Activated CD8-positive, alpha-beta memory T cell treated with anti-CD3 and anti-CD28 coated beads, Interleukin-2, amount 50 U/mL, for 24 hours (primary cell): ENCODE data around the gene SH3BGRL3.
"Not testable (repeated sequence)": the region's sequence is repeated elsewhere in the genome, so short reads cannot be mapped to it uniquely, and the experiment has no call there.

Source experiments
- DNase-seq: peaks from one replicate; pipeline ENCODE4 v3.0.0-alpha.2; 2020; ENCODE audit errors: extremely low read depth

SH3BGRL3 gene

DNA sequence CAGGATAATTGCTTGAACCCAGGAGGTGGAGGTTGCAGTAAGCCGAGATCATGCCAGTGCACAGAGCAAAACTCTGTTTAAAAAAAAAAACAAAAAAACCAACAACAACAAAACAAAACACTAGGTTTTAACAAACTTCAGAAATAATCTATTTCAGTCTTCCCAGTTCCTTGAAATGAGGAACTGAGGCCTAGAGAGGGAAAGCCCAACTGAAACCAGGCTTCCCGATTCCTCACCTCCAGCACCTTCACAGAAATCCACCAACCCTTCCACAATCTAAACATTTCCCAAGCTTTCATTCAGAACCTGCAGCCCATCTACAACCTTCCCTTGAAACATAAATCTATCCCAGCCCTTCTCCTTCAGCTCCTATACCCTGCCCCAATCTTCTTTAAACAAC, 37.3 kb downstream of the SH3BGRL3 start:
- DNase-seq: no peak

DNA sequence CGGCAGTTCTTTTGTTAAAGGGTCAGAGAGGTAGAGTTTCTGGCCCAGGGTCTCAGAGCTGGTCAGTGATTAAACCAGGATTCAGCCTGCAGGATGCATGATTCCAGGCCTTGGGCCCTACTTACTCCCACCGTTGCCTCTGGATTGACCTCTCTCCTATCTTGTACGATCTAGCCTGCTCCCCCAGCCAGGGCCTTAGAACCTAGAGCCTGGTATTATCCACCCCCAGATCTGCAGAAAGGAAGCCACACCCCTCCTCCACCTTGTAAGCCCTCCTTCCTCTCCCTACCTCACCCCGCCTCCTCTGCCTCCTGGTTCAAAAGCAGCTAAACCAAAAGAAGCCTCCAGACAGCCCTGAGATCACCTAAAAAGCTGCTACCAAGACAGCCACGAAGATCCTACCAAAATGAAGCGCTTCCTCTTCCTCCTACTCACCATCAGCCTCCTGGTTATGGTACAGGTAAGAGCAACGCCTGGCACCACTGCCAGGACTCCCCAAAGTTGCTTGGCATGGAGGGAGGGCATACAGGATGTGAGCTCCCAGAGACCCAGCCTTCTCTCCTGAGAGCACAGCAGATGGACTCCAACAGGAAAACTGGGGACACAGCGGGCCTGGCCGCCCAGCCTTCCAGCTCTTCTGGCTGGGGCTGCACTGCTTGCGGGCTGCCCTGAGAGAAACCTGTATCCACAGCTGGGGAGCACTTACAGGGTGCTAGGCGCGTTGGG, 37.9 kb downstream of the SH3BGRL3 start, which contains the start of gene CD52:
Gene CD52, plus strand, starts transcription at position 347 of the 726 bp plus-strand sequence. Its CDS starts 60 bp downstream, at position 407.
- no peak for DNase-seq

DNA sequence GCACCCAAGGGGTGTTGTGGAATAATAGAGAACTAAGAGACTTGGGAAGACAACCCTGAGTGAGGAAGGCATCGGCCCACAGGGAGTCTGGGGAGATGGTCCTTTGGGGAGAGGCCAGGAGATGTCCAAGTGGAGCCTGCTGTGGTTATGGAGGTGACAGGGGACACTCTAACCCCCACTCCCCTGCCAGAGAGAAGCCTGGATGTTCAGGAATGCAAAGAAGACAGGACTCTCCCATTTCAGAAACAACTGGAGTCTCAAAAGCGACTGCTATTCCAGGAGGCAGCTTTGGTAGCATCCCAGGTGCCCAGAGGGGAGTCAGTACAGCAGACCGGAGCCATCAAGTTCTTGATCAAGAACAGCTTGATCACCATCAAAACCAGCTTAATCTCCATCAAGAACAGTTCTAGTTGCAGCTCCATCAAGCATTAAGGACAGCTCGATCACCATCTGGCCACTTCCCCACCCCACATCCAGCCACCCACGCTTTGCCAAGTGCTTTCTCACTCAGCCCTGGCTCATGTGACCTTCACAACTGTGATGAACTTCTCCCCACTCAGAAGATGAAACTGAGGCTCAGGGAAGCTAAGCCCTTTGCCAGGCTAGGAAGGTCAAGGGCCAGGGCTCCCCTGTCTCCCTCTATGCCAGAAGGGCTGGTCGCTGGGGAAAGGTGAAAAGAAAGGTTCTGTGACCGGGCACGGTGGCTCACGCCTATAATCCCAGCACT, 38.6 kb downstream of the SH3BGRL3 start:
- no peak for DNase-seq

- no peak for DNase-seq
These were observed 41.0 kb downstream of the SH3BGRL3 start for GRCh38 chr1:26320896-26321295.

- DNase-seq: peak; percentile 94
These were observed 41.6 kb downstream of the SH3BGRL3 start for GRCh38 chr1:26321315-26322041.

DNA sequence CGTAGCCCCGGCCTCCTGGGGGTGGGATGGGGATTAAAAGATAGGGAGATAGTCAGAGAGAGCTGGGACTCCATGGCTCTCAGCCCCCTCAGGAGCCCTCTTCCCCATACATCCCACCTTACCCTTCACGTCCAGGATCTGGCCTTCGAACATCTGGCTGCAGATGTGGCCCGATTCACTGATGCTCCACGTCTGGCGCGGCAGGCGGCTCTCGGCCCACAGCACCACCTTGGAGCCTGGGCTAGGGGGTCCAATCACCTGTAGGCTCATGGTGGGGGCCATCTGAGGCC, 42.1 kb downstream of the SH3BGRL3 start:
- no peak for DNase-seq

GRCh38 chr1:26323382-26323781, 43.5 kb downstream of the SH3BGRL3 start:
- no peak for DNase-seq

- no peak for DNase-seq
These were observed 44.7 kb downstream of the SH3BGRL3 start for GRCh38 chr1:26324550-26324949.

- no peak for DNase-seq
These were observed 48.1 kb downstream of the SH3BGRL3 start for GRCh38 chr1:26327956-26328362.

DNA sequence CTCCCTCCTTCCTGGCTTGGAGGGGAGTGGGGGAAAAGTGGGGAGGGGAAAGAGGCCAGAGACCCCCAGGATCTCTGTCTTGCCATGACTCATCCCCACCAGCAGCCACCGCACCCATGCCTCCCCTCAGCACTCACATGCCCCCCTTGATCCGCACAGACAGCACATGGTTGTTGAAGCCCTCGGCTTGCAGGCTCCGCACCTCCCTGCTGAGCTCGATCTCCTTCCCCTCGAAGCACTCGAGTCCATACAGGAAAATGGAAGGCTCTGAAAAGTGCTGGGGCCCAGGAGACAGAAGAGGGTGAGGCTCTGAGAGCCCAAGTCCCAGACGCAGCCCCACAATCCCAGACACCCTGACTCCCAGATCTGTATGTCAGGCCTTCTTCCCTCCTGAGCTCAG, 48.7 kb downstream of the SH3BGRL3 start:
- DNase-seq: no peak

- DNase-seq: not testable (repeated sequence)
These were observed 49.5 kb downstream of the SH3BGRL3 start for GRCh38 chr1:26329380-26329779.

DNA sequence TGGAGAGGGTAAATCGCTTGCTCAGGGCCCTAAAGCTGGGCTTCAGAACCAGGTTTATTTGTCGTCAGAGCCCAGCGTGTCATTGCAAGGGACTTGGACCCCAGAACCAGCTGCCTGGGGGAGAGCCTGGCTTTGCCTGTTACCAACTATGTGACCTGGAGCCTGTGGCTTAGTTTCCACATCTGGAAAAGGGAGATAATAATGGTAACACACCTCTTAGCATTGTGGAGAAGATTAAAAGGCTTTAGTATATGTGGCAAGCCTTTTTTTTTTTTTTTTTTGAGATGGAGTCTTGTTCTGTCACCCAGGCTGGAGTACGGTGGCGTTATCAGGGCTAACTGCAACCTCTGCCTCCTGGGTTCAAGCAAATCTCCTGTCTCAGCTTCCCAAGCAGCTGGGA, 50.4 kb downstream of the SH3BGRL3 start:
- no peak for DNase-seq
